Measurements from ENCODE around the gene GABRG3.

Gene GABRG3

GRCh38 chr15:27124287-27124871 is 153.4 kb downstream of the GABRG3 start:
- DNase-seq (ENCODE audit: extremely low read depth, low read depth) = no peak
- H3K4me3 ChIP-seq (replicated peaks; ENCODE audit: low read depth, low read length) = no peak overlapping the region
- TF ChIP-seq, protein P1, sequence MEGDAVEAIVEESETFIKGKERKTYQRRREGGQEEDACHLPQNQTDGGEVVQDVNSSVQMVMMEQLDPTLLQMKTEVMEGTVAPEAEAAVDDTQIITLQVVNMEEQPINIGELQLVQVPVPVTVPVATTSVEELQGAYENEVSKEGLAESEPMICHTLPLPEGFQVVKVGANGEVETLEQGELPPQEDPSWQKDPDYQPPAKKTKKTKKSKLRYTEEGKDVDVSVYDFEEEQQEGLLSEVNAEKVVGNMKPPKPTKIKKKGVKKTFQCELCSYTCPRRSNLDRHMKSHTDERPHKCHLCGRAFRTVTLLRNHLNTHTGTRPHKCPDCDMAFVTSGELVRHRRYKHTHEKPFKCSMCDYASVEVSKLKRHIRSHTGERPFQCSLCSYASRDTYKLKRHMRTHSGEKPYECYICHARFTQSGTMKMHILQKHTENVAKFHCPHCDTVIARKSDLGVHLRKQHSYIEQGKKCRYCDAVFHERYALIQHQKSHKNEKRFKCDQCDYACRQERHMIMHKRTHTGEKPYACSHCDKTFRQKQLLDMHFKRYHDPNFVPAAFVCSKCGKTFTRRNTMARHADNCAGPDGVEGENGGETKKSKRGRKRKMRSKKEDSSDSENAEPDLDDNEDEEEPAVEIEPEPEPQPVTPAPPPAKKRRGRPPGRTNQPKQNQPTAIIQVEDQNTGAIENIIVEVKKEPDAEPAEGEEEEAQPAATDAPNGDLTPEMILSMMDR (IDR thresholded peaks at IDR 0.05; ENCODE audit: low read depth, low read length, missing control alignments) = no peak

DNA sequence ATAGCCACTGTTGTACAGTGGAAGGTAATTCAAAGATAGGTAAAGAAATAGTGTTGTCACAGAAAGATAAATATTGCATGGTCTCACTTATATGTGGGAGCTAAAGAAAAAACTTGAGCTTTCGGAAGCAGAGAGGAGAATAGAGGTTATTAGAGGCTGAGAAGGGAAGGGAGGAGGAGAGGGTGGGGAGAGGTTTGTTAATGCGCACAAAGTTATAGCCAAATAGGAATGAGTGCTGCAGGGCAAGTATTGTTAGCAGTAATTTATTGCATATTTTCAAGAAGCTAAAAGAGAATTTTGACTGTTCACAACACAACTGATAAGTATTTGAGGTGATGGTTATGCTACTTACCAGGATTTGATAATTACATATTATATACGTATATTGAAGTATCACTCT is 154.2 kb downstream of the GABRG3 start:
- TF ChIP-seq, protein P1 (IDR thresholded peaks at IDR 0.05; ENCODE audit: low read depth, low read length, missing control alignments) = no peak
- H3K4me3 ChIP-seq (replicated peaks; ENCODE audit: low read depth, low read length) = no peak overlapping the region
- no peak for DNase-seq (ENCODE audit: extremely low read depth, low read depth)

DNA sequence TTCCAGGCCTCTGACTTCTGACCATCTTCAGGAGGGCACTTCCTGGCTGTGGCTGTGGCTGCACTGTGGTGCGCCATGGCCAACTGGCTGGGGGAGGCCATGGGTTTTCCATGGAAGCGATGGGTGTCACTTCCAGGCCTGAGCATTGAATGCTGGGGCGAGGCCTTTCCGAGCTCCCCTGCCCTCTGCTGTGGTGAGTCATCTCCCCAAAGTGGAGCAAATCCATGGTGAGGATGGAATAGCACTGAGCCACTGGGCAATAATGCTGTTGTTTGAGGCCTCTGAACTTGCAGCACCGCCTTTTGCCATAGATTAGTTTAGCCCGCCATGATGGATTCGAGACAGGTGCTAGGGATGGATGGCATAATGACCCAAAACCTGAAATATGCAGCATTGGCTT is 155.5 kb downstream of the GABRG3 start:
- DNase-seq (ENCODE audit: extremely low read depth, low read depth) = no peak
- H3K4me3 ChIP-seq (replicated peaks; ENCODE audit: low read depth, low read length) = no peak overlapping the region
- TF ChIP-seq, protein P1 (IDR thresholded peaks at IDR 0.05; ENCODE audit: low read depth, low read length, missing control alignments) = no peak

DNA sequence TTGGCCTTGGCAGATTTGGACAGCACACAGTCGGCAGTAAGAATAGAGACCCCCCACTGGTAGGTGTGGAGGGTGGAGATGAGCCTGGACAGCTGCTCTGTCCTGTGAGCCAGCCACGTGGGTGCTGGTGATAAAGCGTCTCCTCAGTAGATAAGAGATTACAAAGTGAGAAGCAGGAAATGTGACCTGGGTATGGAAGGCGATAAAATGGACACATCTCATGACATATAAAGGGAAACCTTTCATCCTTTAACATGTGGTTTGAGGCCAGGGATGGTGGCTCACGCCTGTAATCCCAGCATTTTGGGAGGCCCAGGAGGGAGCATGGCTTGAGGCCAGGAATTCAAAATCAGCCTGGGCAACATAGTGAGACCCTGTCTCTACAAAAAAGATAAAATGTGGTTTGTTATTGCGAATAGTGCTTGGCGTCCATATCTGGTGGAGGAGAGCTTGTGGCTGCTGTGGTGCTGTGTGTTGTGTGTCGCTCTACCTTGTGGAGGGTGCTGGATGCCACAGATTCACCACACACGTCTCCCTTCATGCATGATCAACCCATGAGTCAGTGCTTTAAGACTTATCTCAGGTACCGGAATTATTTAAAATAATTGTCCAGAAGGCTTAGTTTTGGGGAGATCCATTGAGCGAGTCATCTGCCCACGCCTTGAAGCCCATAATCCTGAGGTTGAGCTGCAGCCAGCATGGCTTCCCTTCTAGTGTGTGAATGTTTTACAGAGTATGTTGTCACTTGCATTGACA is 157.0 kb downstream of the GABRG3 start:
- no peak overlapping the region for H3K4me3 ChIP-seq (replicated peaks; ENCODE audit: low read depth, low read length)
- TF ChIP-seq, protein P1 (IDR thresholded peaks at IDR 0.05; ENCODE audit: low read depth, low read length, missing control alignments) = no peak
- DNase-seq (ENCODE audit: extremely low read depth, low read depth) = no peak

- DNase-seq (ENCODE audit: extremely low read depth, low read depth) = no peak
- H3K4me3 ChIP-seq (replicated peaks; ENCODE audit: low read depth, low read length) = no peak overlapping the region
- TF ChIP-seq, protein P1 (IDR thresholded peaks at IDR 0.05; ENCODE audit: low read depth, low read length, missing control alignments) = no peak
Observed at GRCh38 chr15:27133249-27133648, 162.3 kb downstream of the GABRG3 start.

DNA sequence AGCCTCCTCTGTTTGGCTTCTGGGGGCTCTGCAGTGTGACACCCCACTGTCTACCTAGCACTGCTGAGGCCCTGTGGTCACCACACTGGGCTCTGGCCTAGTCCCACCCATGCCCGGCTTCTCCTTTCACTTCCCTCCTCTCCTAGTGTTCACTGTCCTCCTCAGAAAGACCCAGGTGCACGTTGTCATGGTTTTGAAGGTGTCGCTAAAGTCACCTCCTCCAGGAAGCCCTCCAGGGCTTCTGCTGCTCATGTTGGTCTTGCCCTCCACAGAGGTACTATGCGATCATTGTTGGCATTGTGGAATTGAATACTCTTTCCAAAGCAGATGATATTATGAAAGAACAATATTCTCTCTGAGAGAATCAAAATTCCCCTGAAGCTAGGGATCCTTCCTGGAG is 163.5 kb downstream of the GABRG3 start:
- no peak for DNase-seq (ENCODE audit: extremely low read depth, low read depth)
- TF ChIP-seq, protein P1 (IDR thresholded peaks at IDR 0.05; ENCODE audit: low read depth, low read length, missing control alignments) = no peak

More for the DNA sequence above, 163.5 kb downstream of the GABRG3 start:
- no peak overlapping the region for H3K4me3 ChIP-seq (replicated peaks; ENCODE audit: low read depth, low read length)
